CD4-positive, alpha-beta T cell treated with Interleukin-17A for 1 hour (primary cell): Measurements from ENCODE around the gene DCST2.
A peak's percentile ranks its signal among the peaks of the same experiment; 100 is the strongest.

ENCODE experiments used
- DNase-seq: peaks from one replicate; pipeline ENCODE4 v3.0.0-alpha.2; 2020

The DCST2 gene

GRCh38 chr1:155023627-155024026 lies 10.0 kb downstream of the DCST2 start:
- no peak for DNase-seq

GRCh38 chr1:155022927-155023236 lies 10.7 kb downstream of the DCST2 start:
- no peak for DNase-seq

GRCh38 chr1:155022136-155022926 lies 11.2 kb downstream of the DCST2 start:
- no peak for DNase-seq

GRCh38 chr1:155019377-155020245 lies 14.0 kb downstream of the DCST2 start:
- no peak for DNase-seq

GRCh38 chr1:155018617-155019348 lies 14.8 kb downstream of the DCST2 start:
- no peak for DNase-seq

- no peak for DNase-seq
These were observed 15.7 kb downstream of the DCST2 start for GRCh38 chr1:155017946-155018316.

GRCh38 chr1:155017041-155017945 lies 16.3 kb downstream of the DCST2 start:
- peak; percentile 89 for DNase-seq

- DNase-seq, result peak; percentile 22
These were observed 17.2 kb downstream of the DCST2 start for GRCh38 chr1:155016231-155016831.

GRCh38 chr1:155015527-155016230 lies 17.9 kb downstream of the DCST2 start:
- DNase-seq, result no peak

- DNase-seq, result no peak
These were observed 18.7 kb downstream of the DCST2 start for GRCh38 chr1:155014709-155015508.

- peak; percentile 54 for DNase-seq
These were observed 19.9 kb downstream of the DCST2 start for GRCh38 chr1:155013632-155014031.

GRCh38 chr1:155012776-155013602 lies 20.6 kb downstream of the DCST2 start:
- peak; percentile 4 for DNase-seq

- peak; percentile 52 for DNase-seq
These were observed 21.5 kb downstream of the DCST2 start for GRCh38 chr1:155012026-155012546.

GRCh38 chr1:155011437-155012025 lies 22.1 kb downstream of the DCST2 start:
- no peak for DNase-seq

GRCh38 chr1:155011004-155011416 lies 22.6 kb downstream of the DCST2 start:
- no peak for DNase-seq

- peak; percentile 49 for DNase-seq
These were observed 23.2 kb downstream of the DCST2 start for GRCh38 chr1:155010211-155010918.

- no peak for DNase-seq
These were observed 23.8 kb downstream of the DCST2 start for GRCh38 chr1:155009742-155010141.

- DNase-seq, result peak; percentile 14
These were observed 24.3 kb downstream of the DCST2 start for GRCh38 chr1:155009221-155009711.
